GM19023 (cell line): ENCODE measurements around the gene CLIC1.
"Not testable (repeated sequence)": the region's sequence is repeated elsewhere in the genome, so short reads cannot be mapped to it uniquely, and the experiment has no call there.

Experiments
- ATAC-seq: cut with Tn5 transposase; IDR thresholded peaks from one replicate; pipeline ENCODE4 v1.9.1; 2021; ENCODE audit warnings: mild to moderate bottlenecking, moderate library complexity; ENCODE audit not compliant: unreplicated experiment

CLIC1 gene

GRCh38 chr6:31723980-31724691, 12.2 kb downstream of the CLIC1 start:
- no peak for ATAC-seq

- no peak for ATAC-seq
Measured at GRCh38 chr6:31723245-31723979, 12.9 kb downstream of the CLIC1 start, which contains the start of gene MPIG6B. Gene MPIG6B (plus strand): TSS chr6:31723373. CDS start chr6:31723384, 11 bp downstream.

GRCh38 chr6:31722173-31722572, 14.2 kb downstream of the CLIC1 start:
- no peak for ATAC-seq

GRCh38 chr6:31721351-31722020, 14.8 kb downstream of the CLIC1 start, which contains the start of gene LY6G6C:
Gene LY6G6C (minus strand): TSS chr6:31721746. CDS start chr6:31721679, 67 bp downstream.
- no peak for ATAC-seq

- ATAC-seq, result no peak
Measured at GRCh38 chr6:31720196-31720770, 16.0 kb downstream of the CLIC1 start.

- ATAC-seq, result no peak
Measured at GRCh38 chr6:31719001-31719400, 17.3 kb downstream of the CLIC1 start.

GRCh38 chr6:31718265-31718664, 18.1 kb downstream of the CLIC1 start:
- ATAC-seq, result no peak

GRCh38 chr6:31717499-31718222, 18.7 kb downstream of the CLIC1 start:
- ATAC-seq, result no peak

- ATAC-seq, result no peak
Measured at GRCh38 chr6:31715022-31715958, 21.0 kb downstream of the CLIC1 start, which contains the start of gene LY6G6D. Gene LY6G6D (plus strand): TSS chr6:31715348. CDS start chr6:31715356, 8 bp downstream.

GRCh38 chr6:31713991-31714684, 22.2 kb downstream of the CLIC1 start:
- no peak for ATAC-seq

- ATAC-seq, result no peak
Measured at GRCh38 chr6:31713465-31713864, 22.9 kb downstream of the CLIC1 start.

GRCh38 chr6:31712296-31712695, 24.0 kb downstream of the CLIC1 start:
- ATAC-seq, result no peak

GRCh38 chr6:31711233-31711632, 25.1 kb downstream of the CLIC1 start:
- no peak for ATAC-seq

GRCh38 chr6:31710523-31711219, 25.7 kb downstream of the CLIC1 start:
- ATAC-seq, result no peak

GRCh38 chr6:31709157-31709556, 27.2 kb downstream of the CLIC1 start:
- not testable (repeated sequence) for ATAC-seq

GRCh38 chr6:31708224-31708623, 28.1 kb downstream of the CLIC1 start:
- no peak for ATAC-seq

GRCh38 chr6:31707701-31708100, 28.6 kb downstream of the CLIC1 start:
- ATAC-seq, result no peak

- no peak for ATAC-seq
Measured at GRCh38 chr6:31706599-31706998, 29.7 kb downstream of the CLIC1 start, which contains the start of gene LY6G6F. Gene LY6G6F (plus strand): TSS chr6:31706866. CDS start chr6:31706907, 41 bp downstream.
